Measurements from ENCODE around the gene LDLRAD4.

The LDLRAD4 gene

GRCh38 chr18:13306583-13306982 lies 88.0 kb downstream of the LDLRAD4 start:
- in situ Hi-C loops (cut with MboI; ENCODE audit: low sequenced_read_pairs, unreplicated experiment), result no loop called here
- DNase-seq (ENCODE audit: low spot score), result no peak
- no peak for TF ChIP-seq CTCF (IDR thresholded peaks at IDR 0.05; ENCODE audit: borderline replicate concordance, control extremely low read depth, extremely low read depth, insufficient read depth, missing control alignments)

- DNase-seq (ENCODE audit: low spot score), result no peak
These were observed 89.8 kb downstream of the LDLRAD4 start for GRCh38 chr18:13308369-13308768.

GRCh38 chr18:13309031-13309747 lies 90.6 kb downstream of the LDLRAD4 start:
- in situ Hi-C loops (cut with MboI; ENCODE audit: low sequenced_read_pairs, unreplicated experiment), result no loop called here
- DNase-seq (ENCODE audit: low spot score), result no peak
- TF ChIP-seq CTCF (IDR thresholded peaks at IDR 0.05; ENCODE audit: borderline replicate concordance, control extremely low read depth, extremely low read depth, insufficient read depth, missing control alignments), result no peak

More at GRCh38 chr18:13308369-13308768, 89.8 kb downstream of the LDLRAD4 start:
- TF ChIP-seq CTCF (IDR thresholded peaks at IDR 0.05; ENCODE audit: borderline replicate concordance, control extremely low read depth, extremely low read depth, insufficient read depth, missing control alignments), result no peak
- in situ Hi-C loops (cut with MboI; ENCODE audit: low sequenced_read_pairs, unreplicated experiment), result no loop called here

- no peak for DNase-seq (ENCODE audit: low spot score)
- in situ Hi-C loops (cut with MboI; ENCODE audit: low sequenced_read_pairs, unreplicated experiment), result no loop called here
These were observed 91.4 kb downstream of the LDLRAD4 start for GRCh38 chr18:13309748-13310670.

GRCh38 chr18:13311193-13311592 lies 92.6 kb downstream of the LDLRAD4 start:
- no peak for DNase-seq (ENCODE audit: low spot score)
- no peak for TF ChIP-seq CTCF (IDR thresholded peaks at IDR 0.05; ENCODE audit: borderline replicate concordance, control extremely low read depth, extremely low read depth, insufficient read depth, missing control alignments)
- in situ Hi-C loops (cut with MboI; ENCODE audit: low sequenced_read_pairs, unreplicated experiment), result no loop called here

More at GRCh38 chr18:13309748-13310670, 91.4 kb downstream of the LDLRAD4 start:
- TF ChIP-seq CTCF (IDR thresholded peaks at IDR 0.05; ENCODE audit: borderline replicate concordance, control extremely low read depth, extremely low read depth, insufficient read depth, missing control alignments), result no peak

- DNase-seq (ENCODE audit: low spot score), result no peak
- TF ChIP-seq CTCF (IDR thresholded peaks at IDR 0.05; ENCODE audit: borderline replicate concordance, control extremely low read depth, extremely low read depth, insufficient read depth, missing control alignments), result no peak
- in situ Hi-C loops (cut with MboI; ENCODE audit: low sequenced_read_pairs, unreplicated experiment), result no loop called here
These were observed 94.0 kb downstream of the LDLRAD4 start for GRCh38 chr18:13312515-13312914.

All from GM13976 (cell line).